HG03139 (cell line): ENCODE measurements around the gene PTGES3.
"Not testable (repeated sequence)": the region's sequence is repeated elsewhere in the genome, so short reads cannot be mapped to it uniquely, and the experiment has no call there.

Source experiments
- ATAC-seq: cut with Tn5 transposase; IDR thresholded peaks from one replicate; pipeline ENCODE4 v1.9.1; 2021; ENCODE audit not compliant: unreplicated experiment

The PTGES3 gene

GRCh38 chr12:56688129-56688845, at the start of gene PTGES3:
PTGES3 (minus strand) TSS chr12:56688284; CDS start chr12:56687999, 285 bp downstream.
- ATAC-seq: peak; percentile 65

GRCh38 chr12:56728139-56728861, 40.2 kb upstream of the PTGES3 start:
- no peak for ATAC-seq

- ATAC-seq: not testable (repeated sequence)
Observed at GRCh38 chr12:56726196-56726675, 38.2 kb upstream of the PTGES3 start.

GRCh38 chr12:56725723-56726102, 37.6 kb upstream of the PTGES3 start:
- no peak for ATAC-seq

- ATAC-seq: peak; percentile 95
Observed at GRCh38 chr12:56724972-56725722, 37.1 kb upstream of the PTGES3 start, which contains the start of gene NACA. NACA (minus strand) TSS chr12:56725299; CDS start chr12:56724521, 778 bp downstream.

GRCh38 chr12:56724701-56724971, 36.6 kb upstream of the PTGES3 start:
- ATAC-seq: no peak

GRCh38 chr12:56723889-56724700, 36.0 kb upstream of the PTGES3 start:
- ATAC-seq: no peak

GRCh38 chr12:56723352-56723751, 35.3 kb upstream of the PTGES3 start:
- ATAC-seq: no peak

GRCh38 chr12:56722832-56723231, 34.7 kb upstream of the PTGES3 start:
- ATAC-seq: no peak

GRCh38 chr12:56721721-56722120, 33.6 kb upstream of the PTGES3 start:
- ATAC-seq: no peak

GRCh38 chr12:56721216-56721615, 33.1 kb upstream of the PTGES3 start:
- ATAC-seq: no peak

GRCh38 chr12:56720731-56721151, 32.7 kb upstream of the PTGES3 start:
- no peak for ATAC-seq

- ATAC-seq: no peak
Observed at GRCh38 chr12:56719056-56719455, 31.0 kb upstream of the PTGES3 start.

GRCh38 chr12:56718636-56719035, 30.6 kb upstream of the PTGES3 start:
- ATAC-seq: no peak

- ATAC-seq: no peak
Observed at GRCh38 chr12:56718149-56718548, 30.1 kb upstream of the PTGES3 start.

- no peak for ATAC-seq
Observed at GRCh38 chr12:56716933-56717880, 29.1 kb upstream of the PTGES3 start.

- ATAC-seq: no peak
Observed at GRCh38 chr12:56716458-56716857, 28.4 kb upstream of the PTGES3 start.

- ATAC-seq: no peak
Observed at GRCh38 chr12:56715798-56716197, 27.7 kb upstream of the PTGES3 start.

- no peak for ATAC-seq
Observed at GRCh38 chr12:56714431-56714929, 26.4 kb upstream of the PTGES3 start.

- no peak for ATAC-seq
Observed at GRCh38 chr12:56713345-56713744, 25.3 kb upstream of the PTGES3 start.
